GM12878 (cell line): ENCODE results near the gene RALGAPA2.

Source experiments
- BRCA1 ChIP-seq: IDR thresholded peaks from 2 replicates; pipeline ENCODE4 v1.6.1; 2011; ENCODE audit warnings: low read depth, low read length, improper control_type of control experiment
- CHD1 ChIP-seq: IDR thresholded peaks from 2 replicates; pipeline ENCODE4 v1.6.1; 2012; ENCODE audit warnings: low read depth, low read length, improper control_type of control experiment
- JUND ChIP-seq: IDR thresholded peaks from 2 replicates; pipeline ENCODE4 v1.6.1; 2012; ENCODE audit warnings: low read depth, mild to moderate bottlenecking, low read length, improper control_type of control experiment, moderate library complexity
- NFYB ChIP-seq: IDR thresholded peaks from 2 replicates; pipeline ENCODE4 v1.6.1; 2011; ENCODE audit warnings: low read depth, mild to moderate bottlenecking, low read length, improper control_type of control experiment, moderate library complexity; ENCODE audit not compliant: insufficient read depth
- POLR2A ChIP-seq: IDR thresholded peaks from 2 replicates; pipeline ENCODE4 v1.6.1; 2011; ENCODE audit warnings: low read depth, mild to moderate bottlenecking, low read length
- REST ChIP-seq: IDR thresholded peaks from 2 replicates; pipeline ENCODE4 v1.6.1; 2012; ENCODE audit warnings: mild to moderate bottlenecking, low read depth, low read length
- SP1 ChIP-seq: IDR thresholded peaks from one replicate; pipeline ENCODE4 v1.6.1; 2011; ENCODE audit warnings: low read depth, low read length
- ZBTB11 ChIP-seq: fragments of 450-650 bp; formaldehyde crosslinking; IDR thresholded peaks from 2 replicates; pipeline ENCODE4 v1.5.0; 2022; ENCODE audit warnings: mild to moderate bottlenecking, missing genetic modification characterization

GRCh38 chr20:20561841-20562240 lies 150.6 kb downstream of the RALGAPA2 start:
- TF ChIP-seq CHD1 (no peak), ZBTB11 (CRISPR knock-in tag) (no peak), REST (no peak), POLR2A (no peak), NFYB (no peak), BRCA1 (no peak), JUND (no peak), SP1 (no peak)
